HL-60 (cell line): Measurements from ENCODE around the gene DNAH17.

ENCODE experiments used
- CTCF ChIP-seq: IDR thresholded peaks from one replicate; pipeline ENCODE4 v1.5.1; 2011; ENCODE audit warnings: low read length, control low read depth, inconsistent platforms; ENCODE audit not compliant: insufficient read depth
- GABPA ChIP-seq: IDR thresholded peaks from 2 replicates; pipeline ENCODE4 v1.6.1; 2012; ENCODE audit warnings: low read depth
- POLR2AphosphoS5 ChIP-seq: IDR thresholded peaks from 2 replicates; pipeline ENCODE4 v1.6.1; 2012; ENCODE audit warnings: low read depth
- REST ChIP-seq: IDR thresholded peaks from 2 replicates; pipeline ENCODE4 v1.6.1; 2012; ENCODE audit warnings: low read depth; ENCODE audit not compliant: insufficient replicate concordance
- SPI1 ChIP-seq: IDR thresholded peaks from 2 replicates; pipeline ENCODE4 v1.6.1; 2012; ENCODE audit warnings: low read depth, mild to moderate bottlenecking, borderline replicate concordance

DNA sequence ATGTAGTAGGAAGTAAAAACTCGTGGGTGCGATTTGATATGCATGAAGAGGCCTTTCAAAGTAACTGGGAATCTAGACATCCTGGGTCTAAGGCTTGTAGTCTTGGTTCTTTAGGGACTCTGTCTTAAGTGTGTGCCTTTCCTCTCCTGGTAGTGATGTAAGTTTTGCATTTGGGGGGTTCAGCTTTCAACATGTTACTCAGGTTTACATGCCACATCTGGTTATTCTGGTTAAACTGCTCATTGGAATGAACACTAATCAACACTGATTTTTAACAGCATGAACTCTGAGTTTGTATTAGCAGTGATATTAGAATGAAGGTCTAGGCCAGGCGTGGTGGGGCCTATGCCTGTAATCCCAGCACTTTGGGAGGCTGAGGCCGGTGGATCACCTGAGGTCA is 183.6 kb downstream of the DNAH17 start:
- TF ChIP-seq CTCF = no peak
- TF ChIP-seq POLR2AphosphoS5 = no peak
- no peak for TF ChIP-seq GABPA
- no peak for TF ChIP-seq REST
- no peak for TF ChIP-seq SPI1
